Neural crest cell (in vitro differentiated cells): ENCODE results near the gene PTGDS. TPM values are rescaled to one million over a fixed set of nuclear protein-coding genes. Genes with fewer than 3 reads are reported as not detected.

Source experiments
- DNase-seq: peaks from one replicate; pipeline ENCODE4 v3.0.0; 2021; ENCODE audit warnings: low read depth, mixed read lengths, low spot score
- H3K27ac Mint-ChIP-seq: one replicate; pipeline ENCODE4 v1.8.0; 2021; ENCODE audit warnings: mild to moderate bottlenecking, mixed read lengths; ENCODE audit not compliant: unreplicated experiment
- H3K27me3 Mint-ChIP-seq: 2 replicates; pipeline ENCODE4 v1.8.0; 2021; ENCODE audit warnings: low read depth, mild to moderate bottlenecking, mixed read lengths
- H3K36me3 Mint-ChIP-seq: 2 replicates; pipeline ENCODE4 v1.8.0; 2021; ENCODE audit warnings: low read depth, mild to moderate bottlenecking, mixed read lengths
- H3K4me1 Mint-ChIP-seq: 2 replicates; pipeline ENCODE4 v1.8.0; 2021; ENCODE audit warnings: mixed read lengths
- H3K4me3 Mint-ChIP-seq: one replicate; pipeline ENCODE4 v1.8.0; 2021; ENCODE audit warnings: mild to moderate bottlenecking, mixed read lengths
- H3K9me3 Mint-ChIP-seq: 2 replicates; pipeline ENCODE4 v1.8.0; 2021; ENCODE audit warnings: mixed read lengths
- CTCF ChIP-seq: fragments of 200-600 bp; sonication (generic); conservative IDR thresholded peaks from 2 replicates; pipeline ENCODE4 v1.5.0; 2021; ENCODE audit warnings: antibody characterized with exemption, mild to moderate bottlenecking
- total RNA-seq: library from RNA; stranded (reverse); gene quantifications from 2 replicates; pipeline ENCODE4 v1.2.1, GENCODE V29; 2021

Gene PTGDS
- total RNA-seq, 1 donor from 2014 or later, result not detected

- H3K4me1 Mint-ChIP-seq, result peaks cover under 1% of the 10 kb centered on the region
- TF ChIP-seq CTCF, result no peak
- DNase-seq, result no peak
- H3K9me3 Mint-ChIP-seq, result no peaks in the 10 kb centered on the region
- no peak overlapping the region for H3K4me3 Mint-ChIP-seq
- H3K36me3 Mint-ChIP-seq, result no peaks in the 10 kb centered on the region
- H3K27ac Mint-ChIP-seq, result no peak overlapping the region
- H3K27me3 Mint-ChIP-seq, result no peaks in the 10 kb centered on the region
These were observed 40.6 kb downstream of the PTGDS start for GRCh38 chr9:137017791-137018497.

GRCh38 chr9:137018761-137019559 lies 41.7 kb downstream of the PTGDS start:
- Mint-ChIP-seq H3K4me1 (peaks cover 5% of the 10 kb centered on the region), H3K4me3 (no peak overlapping the region), H3K27ac (no peak overlapping the region), H3K9me3 (no peaks in the 10 kb centered on the region), H3K36me3 (no peaks in the 10 kb centered on the region), H3K27me3 (no peaks in the 10 kb centered on the region)
- TF ChIP-seq CTCF, result no peak
- no peak for DNase-seq

GRCh38 chr9:137019891-137020683 lies 42.8 kb downstream of the PTGDS start:
- H3K4me3 Mint-ChIP-seq, result no peak overlapping the region
- H3K36me3 Mint-ChIP-seq, result no peaks in the 10 kb centered on the region
- H3K4me1 Mint-ChIP-seq, result peaks cover 5% of the 10 kb centered on the region
- no peak overlapping the region for H3K27ac Mint-ChIP-seq
- TF ChIP-seq CTCF, result no peak
- no peaks in the 10 kb centered on the region for H3K27me3 Mint-ChIP-seq
- no peak for DNase-seq
- no peaks in the 10 kb centered on the region for H3K9me3 Mint-ChIP-seq

GRCh38 chr9:137020771-137021567 lies 43.7 kb downstream of the PTGDS start:
- H3K36me3 Mint-ChIP-seq, result no peaks in the 10 kb centered on the region
- no peaks in the 10 kb centered on the region for H3K9me3 Mint-ChIP-seq

More at GRCh38 chr9:137020771-137021567, 43.7 kb downstream of the PTGDS start:
- no peak for DNase-seq
- TF ChIP-seq CTCF, result no peak
- no peaks in the 10 kb centered on the region for H3K27me3 Mint-ChIP-seq
- H3K4me1 Mint-ChIP-seq, result peaks cover 5% of the 10 kb centered on the region
- no peak overlapping the region for H3K27ac Mint-ChIP-seq
- H3K4me3 Mint-ChIP-seq, result no peak overlapping the region
